WTC11 (cell line): ENCODE results near the gene HSPG2. TPM values are rescaled to one million over a fixed set of nuclear protein-coding genes. Genes with fewer than 3 reads are reported as not detected.

ENCODE experiments used
- ATAC-seq: fragments of 200-7000 bp; cut with Tn5 transposase; 2 replicates; pipeline ENCODE4 v1.10.0; 2021; ENCODE audit warnings: mild to moderate bottlenecking, moderate library complexity
- CTCF ChIA-PET: fragments of 300-600 bp; sonication (Branson Sonifier 250); formaldehyde crosslinking; loops from one replicate; lab custom pipeline; 2021; ENCODE audit warnings: antibody characterized with exemption; lab: Charles Lee
- POLR2A ChIA-PET: fragments of 350-600 bp; sonication (Branson Sonifier 250); formaldehyde crosslinking; loops from one replicate; lab custom pipeline; 2021; ENCODE audit warnings: antibody characterized with exemption; lab: Charles Lee
- DNase-seq: peaks from one replicate; pipeline ENCODE4 v3.0.0; 2021; ENCODE audit warnings: low spot score
- H3K27ac Mint-ChIP-seq: 2 replicates; pipeline ENCODE4 v1.8.0; 2021; ENCODE audit warnings: mixed read lengths
- H3K27me3 Mint-ChIP-seq: 2 replicates; pipeline ENCODE4 v1.8.0; 2021; ENCODE audit warnings: low read depth, mild to moderate bottlenecking, moderate library complexity, mixed read lengths
- H3K36me3 Mint-ChIP-seq: 2 replicates; pipeline ENCODE4 v1.8.0; 2021; ENCODE audit warnings: mixed read lengths
- H3K4me1 Mint-ChIP-seq: 2 replicates; pipeline ENCODE4 v1.8.0; 2022; ENCODE audit warnings: mixed read lengths
- H3K4me3 Mint-ChIP-seq: 2 replicates; pipeline ENCODE4 v1.8.0; 2021; ENCODE audit warnings: mild to moderate bottlenecking, moderate library complexity, mixed read lengths
- H3K9me3 Mint-ChIP-seq: 2 replicates; pipeline ENCODE4 v1.8.0; 2021; ENCODE audit warnings: mixed read lengths
- ATF1 ChIP-seq: sonication (generic); formaldehyde crosslinking; IDR thresholded peaks from 2 replicates; pipeline ENCODE4 v1.8.1; 2023; ENCODE audit warnings: mild to moderate bottlenecking, moderate library complexity, missing genetic modification reagents
- ATF3 ChIP-seq: sonication (generic); formaldehyde crosslinking; conservative IDR thresholded peaks from 2 replicates; pipeline ENCODE4 v1.8.1; 2022; ENCODE audit warnings: mild to moderate bottlenecking, missing genetic modification reagents
- CDX4 ChIP-seq: fragments of 250-450 bp; sonication (Bioruptor Pico); IDR thresholded peaks from 2 replicates; pipeline ENCODE4 v1.9.0; 2021; ENCODE audit warnings: moderate library complexity, mild to moderate bottlenecking, inconsistent platforms, borderline replicate concordance
- CTCF ChIP-seq: fragments of 200-600 bp; IDR thresholded peaks from 2 replicates; pipeline ENCODE4 v1.8.0; 2022; ENCODE audit warnings: antibody characterized with exemption
- FOXK1 ChIP-seq: sonication (generic); formaldehyde crosslinking; IDR thresholded peaks from 2 replicates; pipeline ENCODE4 v1.8.0; 2022; ENCODE audit warnings: mild to moderate bottlenecking, moderate library complexity, missing genetic modification reagents
- FOXP1 ChIP-seq: sonication (generic); formaldehyde crosslinking; IDR thresholded peaks from 2 replicates; pipeline ENCODE4 v1.8.0; 2022; ENCODE audit warnings: missing genetic modification reagents, mild to moderate bottlenecking, moderate library complexity, borderline replicate concordance
- JAZF1 ChIP-seq: fragments of 250-450 bp; sonication (Bioruptor Pico); IDR thresholded peaks from 2 replicates; pipeline ENCODE4 v1.9.0; 2021; ENCODE audit warnings: moderate library complexity, mild to moderate bottlenecking, inconsistent platforms
- KAT7 ChIP-seq: sonication (generic); formaldehyde crosslinking; IDR thresholded peaks from 2 replicates; pipeline ENCODE4 v1.8.1; 2023; ENCODE audit warnings: missing genetic modification reagents, mild to moderate bottlenecking, borderline replicate concordance
- MXD4 ChIP-seq: fragments of 250-450 bp; sonication (Bioruptor Pico); IDR thresholded peaks from 2 replicates; pipeline ENCODE4 v1.8.0; 2021; ENCODE audit warnings: mild to moderate bottlenecking, moderate library complexity, borderline replicate concordance
- NFE2L1 ChIP-seq: sonication (generic); formaldehyde crosslinking; IDR thresholded peaks from 2 replicates; pipeline ENCODE4 v1.8.1; 2023; ENCODE audit warnings: missing genetic modification reagents
- NR2C2 ChIP-seq: sonication (generic); formaldehyde crosslinking; IDR thresholded peaks from 2 replicates; pipeline ENCODE4 v1.8.0; 2022; ENCODE audit warnings: mild to moderate bottlenecking, missing genetic modification reagents
- OVOL2 ChIP-seq: fragments of 250-450 bp; sonication (Bioruptor Pico); IDR thresholded peaks from 2 replicates; pipeline ENCODE4 v1.9.0; 2021; ENCODE audit warnings: mild to moderate bottlenecking, borderline replicate concordance
- PRRX2 ChIP-seq: fragments of 250-450 bp; sonication (Bioruptor Pico); IDR thresholded peaks from 2 replicates; pipeline ENCODE4 v1.8.0; 2021; ENCODE audit warnings: mild to moderate bottlenecking
- SMAD4 ChIP-seq: sonication (generic); formaldehyde crosslinking; IDR thresholded peaks from 2 replicates; pipeline ENCODE4 v1.8.0; 2022; ENCODE audit warnings: mild to moderate bottlenecking, missing genetic modification reagents
- SP1 ChIP-seq: sonication (generic); formaldehyde crosslinking; conservative IDR thresholded peaks from 2 replicates; pipeline ENCODE4 v1.8.1; 2022; ENCODE audit warnings: missing genetic modification reagents
- TCF7 ChIP-seq: sonication (generic); formaldehyde crosslinking; IDR thresholded peaks from 2 replicates; pipeline ENCODE4 v1.8.0; 2022; ENCODE audit warnings: mild to moderate bottlenecking, low read depth, missing genetic modification reagents, moderate library complexity
- ZBTB21 ChIP-seq: sonication (generic); formaldehyde crosslinking; IDR thresholded peaks from 2 replicates; pipeline ENCODE4 v1.8.1; 2023; ENCODE audit warnings: mild to moderate bottlenecking, missing genetic modification reagents, borderline replicate concordance
- ZNF121 ChIP-seq: sonication (generic); formaldehyde crosslinking; IDR thresholded peaks from 2 replicates; pipeline ENCODE4 v1.8.0; 2023; ENCODE audit warnings: missing genetic modification reagents
- total RNA-seq: library from RNA; stranded (reverse); gene quantifications from 3 replicates; pipeline ENCODE4 v1.2.3, GENCODE V29; 2021
- TF ChIP-seq, protein P1 (sequence below): fragments of 250-450 bp; sonication (Bioruptor Pico); IDR thresholded peaks from 2 replicates; pipeline ENCODE4 v1.8.0; 2021; ENCODE audit warnings: mild to moderate bottlenecking
- TF ChIP-seq, protein P2 (sequence below): sonication (generic); formaldehyde crosslinking; IDR thresholded peaks from 2 replicates; pipeline ENCODE4 v1.8.1; 2023; ENCODE audit warnings: mild to moderate bottlenecking, moderate library complexity, missing genetic modification reagents
- TF ChIP-seq, protein P3 (sequence below): sonication (generic); formaldehyde crosslinking; IDR thresholded peaks from 2 replicates; pipeline ENCODE4 v1.8.0; 2022; ENCODE audit warnings: mild to moderate bottlenecking, missing genetic modification reagents
- TF ChIP-seq, protein P4 (sequence below): sonication (generic); formaldehyde crosslinking; IDR thresholded peaks from 2 replicates; pipeline ENCODE4 v1.8.0; 2022; ENCODE audit warnings: mild to moderate bottlenecking, missing genetic modification reagents

Gene HSPG2
- total RNA-seq, 1 experiment from 2014 or later: 120 TPM

- TF ChIP-seq CTCF: no peak
- TF ChIP-seq ATF1 (CRISPR knock-in tag): no peak
- TF ChIP-seq SP1: no peak
- TF ChIP-seq, all 79 proteins: peak for 0
Measured at GRCh38 chr1:21907079-21907418, 30.1 kb downstream of the HSPG2 start (continued).

GRCh38 chr1:21906173-21907078, 30.7 kb downstream of the HSPG2 start:
- ATAC-seq (no peak), DNase-seq (no peak)
- H3K36me3 Mint-ChIP-seq: no peaks in the 10 kb centered on the region
- POLR2A ChIA-PET: no interaction called here
- no peak overlapping the region for H3K4me3 Mint-ChIP-seq
- CTCF ChIA-PET: no interaction called here
- peaks cover 33% of the 10 kb centered on the region for H3K4me1 Mint-ChIP-seq
- no peak overlapping the region for H3K27ac Mint-ChIP-seq
- no peaks in the 10 kb centered on the region for H3K9me3 Mint-ChIP-seq
- no peaks in the 10 kb centered on the region for H3K27me3 Mint-ChIP-seq
- TF ChIP-seq NR2C2 (CRISPR knock-in tag) (no peak), SMAD4 (CRISPR knock-in tag) (no peak), KAT7 (CRISPR knock-in tag) (no peak), ZNF121 (CRISPR knock-in tag) (no peak), ATF3 (CRISPR knock-in tag) (no peak), FOXP1 (no peak), PRRX2 (CRISPR knock-in tag) (no peak), TCF7 (no peak), MXD4 (no peak), NFE2L1 (CRISPR knock-in tag) (no peak), JAZF1 (CRISPR knock-in tag) (no peak), FOXK1 (CRISPR knock-in tag) (no peak), ZBTB21 (CRISPR knock-in tag) (no peak), OVOL2 (CRISPR knock-in tag) (no peak), CDX4 (CRISPR knock-in tag) (no peak)
- TF ChIP-seq, protein P1, sequence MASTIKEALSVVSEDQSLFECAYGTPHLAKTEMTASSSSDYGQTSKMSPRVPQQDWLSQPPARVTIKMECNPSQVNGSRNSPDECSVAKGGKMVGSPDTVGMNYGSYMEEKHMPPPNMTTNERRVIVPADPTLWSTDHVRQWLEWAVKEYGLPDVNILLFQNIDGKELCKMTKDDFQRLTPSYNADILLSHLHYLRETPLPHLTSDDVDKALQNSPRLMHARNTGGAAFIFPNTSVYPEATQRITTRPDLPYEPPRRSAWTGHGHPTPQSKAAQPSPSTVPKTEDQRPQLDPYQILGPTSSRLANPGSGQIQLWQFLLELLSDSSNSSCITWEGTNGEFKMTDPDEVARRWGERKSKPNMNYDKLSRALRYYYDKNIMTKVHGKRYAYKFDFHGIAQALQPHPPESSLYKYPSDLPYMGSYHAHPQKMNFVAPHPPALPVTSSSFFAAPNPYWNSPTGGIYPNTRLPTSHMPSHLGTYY: no peak
- TF ChIP-seq, protein P2, sequence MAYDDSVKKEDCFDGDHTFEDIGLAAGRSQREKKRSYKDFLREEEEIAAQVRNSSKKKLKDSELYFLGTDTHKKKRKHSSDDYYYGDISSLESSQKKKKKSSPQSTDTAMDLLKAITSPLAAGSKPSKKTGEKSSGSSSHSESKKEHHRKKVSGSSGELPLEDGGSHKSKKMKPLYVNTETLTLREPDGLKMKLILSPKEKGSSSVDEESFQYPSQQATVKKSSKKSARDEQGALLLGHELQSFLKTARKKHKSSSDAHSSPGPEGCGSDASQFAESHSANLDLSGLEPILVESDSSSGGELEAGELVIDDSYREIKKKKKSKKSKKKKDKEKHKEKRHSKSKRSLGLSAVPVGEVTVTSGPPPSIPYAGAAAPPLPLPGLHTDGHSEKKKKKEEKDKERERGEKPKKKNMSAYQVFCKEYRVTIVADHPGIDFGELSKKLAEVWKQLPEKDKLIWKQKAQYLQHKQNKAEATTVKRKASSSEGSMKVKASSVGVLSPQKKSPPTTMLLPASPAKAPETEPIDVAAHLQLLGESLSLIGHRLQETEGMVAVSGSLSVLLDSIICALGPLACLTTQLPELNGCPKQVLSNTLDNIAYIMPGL (CRISPR knock-in tag): no peak
- TF ChIP-seq, protein P3, sequence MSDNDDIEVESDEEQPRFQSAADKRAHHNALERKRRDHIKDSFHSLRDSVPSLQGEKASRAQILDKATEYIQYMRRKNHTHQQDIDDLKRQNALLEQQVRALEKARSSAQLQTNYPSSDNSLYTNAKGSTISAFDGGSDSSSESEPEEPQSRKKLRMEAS (CRISPR knock-in tag): no peak
- TF ChIP-seq, protein P4, sequence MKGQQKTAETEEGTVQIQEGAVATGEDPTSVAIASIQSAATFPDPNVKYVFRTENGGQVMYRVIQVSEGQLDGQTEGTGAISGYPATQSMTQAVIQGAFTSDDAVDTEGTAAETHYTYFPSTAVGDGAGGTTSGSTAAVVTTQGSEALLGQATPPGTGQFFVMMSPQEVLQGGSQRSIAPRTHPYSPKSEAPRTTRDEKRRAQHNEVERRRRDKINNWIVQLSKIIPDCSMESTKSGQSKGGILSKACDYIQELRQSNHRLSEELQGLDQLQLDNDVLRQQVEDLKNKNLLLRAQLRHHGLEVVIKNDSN (CRISPR knock-in tag): no peak
